GM18505 (cell line): ENCODE data around the gene PRDX3.
"Not testable (repeated sequence)": the region's sequence is repeated elsewhere in the genome, so short reads cannot be mapped to it uniquely, and the experiment has no call there.

ENCODE experiments used
- ATAC-seq: cut with Tn5 transposase; IDR thresholded peaks from one replicate; pipeline ENCODE4 v1.9.1; 2021; ENCODE audit not compliant: unreplicated experiment
- POLR2A ChIP-seq: IDR thresholded peaks from 4 replicates; pipeline ENCODE4 v1.6.1; 2011; ENCODE audit warnings: borderline replicate concordance; ENCODE audit not compliant: insufficient read depth, insufficient read length; ENCODE audit errors: extremely low read depth

PRDX3 gene

DNA sequence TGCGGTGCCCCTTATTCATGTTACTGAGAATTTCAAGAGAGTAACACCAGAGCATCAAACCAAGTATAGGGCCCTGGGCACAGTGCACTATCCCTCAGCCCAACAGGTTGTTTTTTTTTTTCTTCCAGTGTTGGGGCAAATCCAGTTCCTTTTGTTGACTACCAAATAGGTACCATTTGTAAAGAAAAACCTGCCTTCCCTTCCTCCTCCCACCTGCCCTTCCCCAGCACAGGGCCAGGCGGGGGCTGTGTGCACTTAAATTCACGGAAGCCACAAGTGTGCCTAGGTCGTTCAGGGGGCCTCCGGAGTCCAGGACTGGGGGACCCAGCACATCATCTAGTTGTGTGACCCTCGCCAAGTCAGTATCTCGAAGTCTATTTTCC lies 12.5 kb downstream of the PRDX3 start:
- no peak for TF ChIP-seq POLR2A

DNA sequence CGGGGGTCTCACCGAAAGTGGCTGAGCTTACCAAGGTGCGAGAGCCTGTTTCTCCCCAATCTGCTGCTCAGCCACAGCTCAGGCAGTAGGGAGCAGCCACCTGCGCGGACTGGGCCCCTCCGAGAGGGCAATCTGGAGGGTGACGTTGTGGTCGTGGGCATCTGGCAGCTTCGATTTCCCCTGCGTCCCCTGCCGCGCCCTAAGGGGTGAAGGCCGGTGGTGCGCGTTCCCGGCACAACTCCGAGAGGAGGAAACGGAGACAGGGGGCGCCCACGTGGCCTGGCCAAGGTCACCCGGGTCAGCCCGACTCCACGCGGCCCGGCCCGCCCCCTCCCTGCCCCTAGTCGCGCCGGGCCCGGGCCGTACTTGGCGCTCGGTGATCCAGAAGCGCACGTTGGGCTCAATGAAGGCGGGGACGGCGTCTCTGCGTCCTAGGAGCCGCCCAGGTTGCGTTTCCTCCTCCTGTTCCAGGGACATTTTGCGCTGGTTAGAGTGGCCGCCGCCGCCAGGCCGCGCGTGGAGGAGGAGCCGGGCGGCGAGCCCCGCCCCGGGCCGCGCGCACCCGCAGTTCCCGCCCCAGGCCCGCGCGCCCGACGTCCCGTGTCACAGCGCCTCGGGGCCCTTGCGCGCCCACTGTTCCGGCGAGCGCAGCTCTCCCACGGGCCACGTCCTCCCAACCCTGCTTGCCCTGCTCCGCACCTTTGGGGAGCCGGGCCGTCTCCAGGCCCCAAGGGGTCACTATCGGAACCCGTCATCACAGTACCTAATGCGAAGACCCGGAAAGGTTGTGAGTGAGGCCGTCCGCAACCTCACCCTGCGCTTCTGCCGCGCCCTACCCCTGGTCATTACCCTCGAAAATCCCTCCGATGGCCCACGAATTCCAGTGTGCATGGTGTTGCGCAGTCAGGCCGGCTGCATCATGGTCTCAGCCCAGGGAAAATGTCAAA lies 13.2 kb downstream of the PRDX3 start, which contains the start of gene SFXN4:
Gene SFXN4, minus strand, starts transcription at position 544 of the 947 bp plus-strand sequence. Its CDS starts 67 bp downstream, at position 477.
- TF ChIP-seq POLR2A, result peak; percentile 88
- peak; percentile 93 for ATAC-seq

More for the DNA sequence above, 12.5 kb downstream of the PRDX3 start:
- ATAC-seq, result no peak

DNA sequence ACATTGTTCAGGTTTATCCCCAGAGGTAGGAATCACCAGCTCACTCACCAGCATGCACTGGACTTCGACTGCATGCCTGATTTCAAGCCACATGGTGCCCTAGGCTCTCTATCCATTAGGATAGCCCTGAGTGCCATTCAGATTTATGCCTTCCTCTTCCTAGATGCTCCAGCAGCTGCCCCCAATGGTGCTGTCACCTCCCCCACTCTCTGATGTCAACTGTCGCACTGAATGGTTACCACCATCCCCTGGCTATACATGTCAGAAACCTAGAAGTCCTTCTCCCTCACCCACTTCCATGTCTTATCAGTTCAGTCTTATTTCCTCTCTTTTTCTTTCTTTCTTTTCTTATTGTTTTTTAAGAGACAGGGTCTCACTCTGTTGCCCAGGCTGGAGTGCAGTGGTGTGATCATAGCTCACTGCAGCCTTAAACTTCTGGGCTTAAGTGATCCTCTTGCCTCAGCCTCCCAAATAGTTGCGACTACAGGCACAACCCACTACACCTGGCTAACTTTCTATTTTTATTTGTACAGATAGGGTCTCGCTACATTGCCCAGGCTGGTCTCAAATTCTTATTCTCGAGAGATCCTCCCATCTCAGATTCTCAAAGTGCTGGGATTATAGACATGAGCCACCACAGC lies 16.0 kb downstream of the PRDX3 start:
- TF ChIP-seq POLR2A, result no peak
- ATAC-seq, result no peak

DNA sequence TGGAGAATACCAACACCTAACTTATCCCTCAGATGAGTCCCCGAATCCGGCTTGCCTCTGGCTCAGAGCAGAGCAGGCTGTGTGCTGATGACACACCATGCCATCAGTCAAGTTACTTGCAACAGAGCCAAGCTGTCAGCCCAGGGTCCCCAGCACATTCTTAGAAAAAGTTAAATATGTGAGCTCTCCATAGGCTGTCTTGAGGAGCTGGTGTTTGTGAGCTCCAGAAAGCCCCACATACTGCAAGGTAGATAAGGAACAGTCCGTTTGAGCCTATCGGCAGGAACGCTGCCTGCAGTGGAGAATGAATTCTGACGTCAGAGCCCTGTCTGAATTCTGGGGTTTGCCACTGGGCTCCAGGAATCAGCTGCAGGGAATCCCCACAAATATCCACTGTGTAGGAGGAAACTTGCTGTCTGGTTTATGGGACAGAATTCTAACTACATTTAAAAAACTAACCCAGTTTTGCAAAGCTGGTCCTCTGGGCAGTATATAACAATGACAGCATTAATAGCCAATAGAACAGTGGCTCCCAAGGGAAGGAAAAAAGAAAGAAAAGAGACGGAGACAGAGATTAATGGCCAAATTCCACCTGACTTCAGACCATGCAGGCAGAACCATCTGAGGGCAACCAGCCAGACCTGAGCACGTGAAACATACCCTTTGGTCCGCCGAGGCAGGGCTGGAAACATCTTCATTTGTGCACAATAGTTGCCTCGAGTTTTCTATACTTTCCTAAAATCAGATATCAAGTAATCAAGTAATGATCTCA lies 16.7 kb downstream of the PRDX3 start:
- no peak for ATAC-seq
- no peak for TF ChIP-seq POLR2A

DNA sequence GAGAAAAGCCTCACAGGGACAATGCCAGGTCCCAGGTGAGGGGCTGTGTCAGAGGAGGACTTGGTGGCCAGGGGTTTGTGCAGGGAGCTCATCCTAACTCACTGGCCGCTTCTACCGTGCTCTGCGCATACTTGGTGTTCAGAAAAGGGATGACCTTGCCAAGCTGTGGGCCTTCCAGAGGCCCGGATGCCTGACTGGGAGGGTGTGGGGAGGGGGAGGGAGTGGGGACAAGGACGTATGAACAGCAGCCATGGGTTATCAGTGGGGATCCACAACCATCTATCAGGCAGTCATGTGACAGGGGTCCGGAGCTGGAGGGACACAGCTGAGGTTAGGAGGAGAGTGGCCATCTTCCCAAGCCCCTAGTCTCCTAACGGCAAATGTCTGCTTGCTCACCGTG lies 19.3 kb downstream of the PRDX3 start:
- ATAC-seq, result no peak
- TF ChIP-seq POLR2A, result no peak

DNA sequence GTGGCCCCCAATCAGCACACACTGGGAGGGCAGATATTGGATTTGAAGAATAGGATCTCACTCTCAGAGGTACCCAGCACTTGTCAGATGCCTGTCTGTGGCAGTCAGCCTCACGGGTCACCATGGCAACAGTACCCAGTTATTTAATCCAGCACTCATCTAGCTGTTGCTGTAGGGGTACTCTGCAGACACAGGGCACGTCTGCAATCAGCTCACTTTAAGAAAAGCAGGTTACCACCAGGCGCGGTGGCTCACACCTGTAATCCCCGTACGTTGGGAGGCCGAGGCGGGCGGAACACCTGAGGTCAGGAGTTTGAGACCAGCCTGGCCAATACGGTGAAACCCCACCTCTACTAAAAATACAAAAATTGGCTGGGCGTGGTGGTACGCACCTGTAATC lies 25.0 kb downstream of the PRDX3 start:
- TF ChIP-seq POLR2A, result no peak
- no peak for ATAC-seq

DNA sequence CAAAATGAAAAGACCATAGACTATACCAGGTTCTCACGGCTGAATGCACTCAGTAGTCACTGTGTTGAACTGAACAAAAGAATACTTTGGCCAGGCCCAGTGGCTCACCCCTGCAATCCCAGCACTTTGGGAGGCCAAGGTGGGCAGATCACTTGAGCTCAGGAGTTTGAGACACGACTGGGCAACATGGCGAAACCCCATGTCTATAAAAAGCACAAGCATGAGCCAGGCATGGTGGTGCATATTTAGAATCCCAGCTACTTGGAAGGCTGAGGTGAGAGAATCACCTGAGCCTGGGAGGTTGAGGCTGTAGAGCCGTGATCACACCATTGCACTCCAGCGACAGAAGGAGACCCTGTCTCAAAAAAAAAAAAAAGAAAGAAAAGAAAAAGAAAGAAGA lies 25.6 kb downstream of the PRDX3 start:
- no peak for ATAC-seq
- TF ChIP-seq POLR2A, result no peak

DNA sequence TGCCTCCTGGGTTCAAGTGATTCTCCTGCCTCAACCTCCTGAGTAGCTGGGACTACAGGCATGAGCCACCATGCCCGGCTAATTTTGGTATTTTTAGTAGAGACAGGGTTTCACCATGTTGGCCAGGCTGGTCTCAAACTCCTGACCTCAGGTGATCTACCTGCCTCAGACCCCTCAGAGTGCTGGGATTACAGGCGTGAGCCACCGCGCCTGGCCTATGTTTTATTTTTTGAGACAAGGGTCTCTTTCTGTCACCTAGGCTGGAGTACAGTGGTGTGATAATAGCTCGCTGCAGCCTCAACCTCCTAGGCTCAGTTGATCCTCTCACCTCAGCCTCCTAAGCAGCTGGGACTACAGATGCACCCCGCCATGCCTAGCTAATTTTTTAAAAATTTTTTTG lies 27.0 kb downstream of the PRDX3 start:
- ATAC-seq, result not testable (repeated sequence)

DNA sequence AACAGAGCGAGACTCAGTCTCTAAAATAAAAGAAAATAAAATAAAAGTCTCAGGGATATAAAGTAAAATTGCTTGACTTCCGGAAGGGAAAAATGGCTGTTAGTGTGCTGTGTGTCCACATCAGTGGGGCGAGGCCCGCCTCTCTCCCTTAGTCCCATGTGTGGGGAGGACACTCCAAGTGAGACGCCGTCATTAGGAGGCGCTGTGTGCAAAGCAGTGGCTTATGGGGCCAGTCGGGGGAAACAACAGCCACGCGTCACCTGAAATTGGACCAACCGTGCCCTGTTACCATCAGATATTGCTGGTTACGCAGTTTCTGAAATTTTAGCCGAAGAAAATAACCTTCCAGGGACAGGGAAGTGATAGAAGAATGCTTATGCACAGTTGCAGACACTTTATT lies 28.9 kb downstream of the PRDX3 start:
- ATAC-seq, result no peak
- TF ChIP-seq POLR2A, result no peak

DNA sequence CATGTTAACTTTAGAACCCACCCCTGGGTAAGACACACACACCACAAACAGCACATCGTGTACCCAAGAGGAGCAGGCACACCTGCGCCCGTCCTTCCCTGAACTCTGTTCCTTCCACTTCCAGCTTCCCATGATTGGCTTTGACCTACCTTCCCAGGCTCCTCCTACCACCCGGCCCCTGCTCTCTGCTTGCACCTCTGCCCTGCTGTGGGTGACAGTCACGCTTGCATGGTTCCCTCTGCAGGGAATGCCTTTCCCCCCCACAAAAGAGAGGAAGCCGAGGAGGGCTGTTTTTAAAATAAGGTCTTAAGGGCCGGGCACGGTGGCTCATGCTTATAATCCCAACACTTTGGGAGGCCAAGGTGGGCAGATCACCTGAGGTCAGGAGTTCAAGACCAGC lies 29.5 kb downstream of the PRDX3 start:
- no peak for TF ChIP-seq POLR2A
- no peak for ATAC-seq

DNA sequence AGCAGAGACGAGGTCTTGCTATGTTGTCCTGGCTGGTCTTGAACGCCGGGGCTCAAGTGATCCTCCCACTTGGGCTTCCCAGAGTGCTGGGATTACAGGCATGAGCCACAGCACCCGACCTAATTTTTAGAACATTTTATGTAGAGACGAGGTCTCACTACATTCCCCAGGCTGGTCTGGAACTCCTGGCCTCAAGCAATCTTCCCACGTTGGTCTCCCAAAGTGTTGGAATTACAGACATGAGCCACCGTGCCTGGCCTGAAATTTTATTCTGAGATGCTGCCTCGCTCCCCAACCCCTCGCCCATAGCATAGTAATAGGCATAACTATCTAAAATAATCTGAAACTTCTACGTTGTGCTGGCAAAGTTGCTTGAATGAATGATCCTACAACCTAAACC lies 35.0 kb downstream of the PRDX3 start:
- ATAC-seq, result no peak
- TF ChIP-seq POLR2A, result no peak

DNA sequence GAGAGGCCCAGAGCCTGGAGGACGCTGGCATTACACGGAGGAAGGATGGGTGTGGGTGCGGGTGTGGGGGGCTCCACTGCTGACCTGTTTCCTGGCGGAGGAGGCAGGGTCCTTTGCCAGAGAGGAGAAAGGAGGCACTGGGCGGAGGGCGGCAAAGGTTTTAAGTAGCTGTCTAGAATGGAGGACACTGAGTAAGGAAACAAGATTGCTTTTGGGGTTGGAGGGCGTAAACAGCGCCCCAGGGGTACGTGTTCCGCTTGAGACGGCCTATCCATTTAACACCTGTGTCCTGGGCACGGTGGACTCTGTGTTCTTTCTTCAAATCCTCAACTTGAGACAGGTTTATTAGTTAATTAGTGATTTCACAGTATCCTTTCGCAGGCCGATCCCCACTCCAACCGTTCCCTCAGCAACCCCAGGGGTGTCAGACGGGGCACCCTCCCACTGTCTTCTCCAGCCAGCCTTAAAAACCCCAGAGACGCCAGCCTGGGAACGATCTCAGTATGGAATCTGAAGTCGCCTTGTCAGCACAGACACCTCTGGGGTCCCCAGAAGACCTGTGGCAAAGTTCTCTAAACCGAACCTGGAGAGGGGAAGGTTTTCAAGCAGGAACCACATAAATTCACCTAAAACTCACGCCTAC lies 37.9 kb downstream of the PRDX3 start:
- no peak for TF ChIP-seq POLR2A
- ATAC-seq, result no peak

DNA sequence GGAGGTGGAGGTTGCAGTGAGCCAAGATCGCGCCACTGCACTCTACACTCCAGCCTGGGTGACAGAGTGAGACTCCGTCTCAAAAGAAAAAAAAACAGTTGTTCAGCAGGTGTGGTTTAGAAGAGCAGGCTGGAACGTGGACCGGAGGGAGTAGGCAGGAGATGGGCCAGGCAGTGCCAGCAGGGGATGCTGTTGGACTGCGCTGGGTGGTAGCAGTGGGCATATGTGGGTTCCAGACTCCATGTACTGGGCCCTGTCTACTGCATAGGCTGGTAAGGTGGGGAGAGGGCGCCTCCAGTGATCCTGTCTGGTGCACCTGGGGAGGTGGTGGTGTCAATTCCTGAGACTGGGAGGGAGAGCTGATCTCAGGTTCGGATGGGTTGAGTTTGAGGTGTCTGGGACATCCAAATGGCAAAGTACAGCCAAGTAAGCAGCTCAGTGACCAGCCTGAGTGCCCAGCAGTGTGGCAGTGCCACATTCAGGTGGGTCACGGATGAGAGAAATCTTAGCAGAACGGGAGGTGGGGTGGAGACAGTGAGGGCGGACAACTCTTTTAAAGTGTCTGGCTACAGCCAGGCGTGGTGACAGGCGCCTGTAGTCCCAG lies 39.0 kb downstream of the PRDX3 start:
- no peak for TF ChIP-seq POLR2A
- ATAC-seq, result no peak
